HG02973 (cell line): ENCODE data around the gene SLC9A7.

Experiments used
- ATAC-seq: cut with Tn5 transposase; IDR thresholded peaks from one replicate; pipeline ENCODE4 v1.9.1; 2021; ENCODE audit warnings: moderate library complexity; ENCODE audit not compliant: unreplicated experiment

SLC9A7 gene

DNA sequence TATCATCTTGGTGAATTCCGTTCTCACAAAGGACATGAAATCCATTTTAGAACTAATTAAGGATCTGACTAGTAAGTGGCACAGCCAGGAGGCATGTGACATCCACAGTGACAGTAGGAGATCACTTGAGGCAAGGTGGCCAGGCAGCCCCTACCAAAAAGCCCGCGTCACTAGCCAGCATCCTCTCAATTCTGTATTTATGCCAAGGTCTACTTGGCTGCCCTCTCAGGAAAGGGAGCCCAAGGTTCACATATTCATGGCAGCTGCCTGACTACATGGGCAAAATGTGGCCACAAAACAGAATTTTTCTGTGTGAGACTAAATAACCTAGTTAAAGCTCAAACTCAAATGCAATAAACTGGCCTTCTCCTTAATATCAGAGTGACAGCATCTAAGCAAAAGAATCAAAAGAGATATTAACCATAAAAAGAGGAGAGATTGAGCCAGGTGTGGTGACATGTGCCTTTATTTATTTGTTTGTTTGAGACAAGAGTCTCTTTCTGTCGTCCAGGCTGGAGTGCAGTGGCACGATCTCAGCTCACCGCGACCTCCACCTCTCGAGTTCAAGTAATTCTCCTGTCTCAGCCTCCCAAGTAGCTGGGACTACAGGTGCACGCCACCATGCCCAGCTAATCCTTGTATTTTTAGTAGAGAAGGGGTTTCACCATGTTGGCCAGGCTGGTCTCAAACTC is 51.5 kb downstream of the SLC9A7 start:
- no peak for ATAC-seq

DNA sequence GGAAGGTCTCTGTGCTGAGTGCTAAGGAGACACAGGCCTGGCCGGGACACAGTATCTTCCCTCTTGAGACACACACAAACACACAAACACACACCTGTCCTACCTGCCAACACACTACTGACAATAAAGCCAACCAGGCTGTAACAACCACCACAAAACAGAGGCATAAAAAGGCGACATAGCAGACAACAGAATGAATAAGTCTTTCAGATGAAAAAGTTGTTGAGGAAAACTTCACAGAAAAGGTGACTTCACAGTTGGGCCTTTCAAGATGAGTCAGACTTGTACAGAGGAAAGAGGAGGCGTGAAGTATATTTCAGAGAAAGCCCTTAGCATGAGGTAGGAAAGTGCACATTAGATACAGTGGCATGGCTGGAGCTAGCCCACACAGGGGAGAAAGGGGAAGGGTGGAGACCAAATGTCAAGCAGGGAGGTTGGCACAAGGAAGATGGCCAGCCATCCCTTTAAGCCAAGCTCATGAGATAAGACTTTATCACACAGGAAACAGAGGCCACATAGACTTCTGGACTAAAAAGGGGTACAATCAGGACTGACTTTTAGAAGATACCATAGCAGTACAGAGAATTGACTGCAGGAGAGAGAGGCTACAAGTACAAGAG is 54.0 kb downstream of the SLC9A7 start:
- peak; percentile 86 for ATAC-seq

DNA sequence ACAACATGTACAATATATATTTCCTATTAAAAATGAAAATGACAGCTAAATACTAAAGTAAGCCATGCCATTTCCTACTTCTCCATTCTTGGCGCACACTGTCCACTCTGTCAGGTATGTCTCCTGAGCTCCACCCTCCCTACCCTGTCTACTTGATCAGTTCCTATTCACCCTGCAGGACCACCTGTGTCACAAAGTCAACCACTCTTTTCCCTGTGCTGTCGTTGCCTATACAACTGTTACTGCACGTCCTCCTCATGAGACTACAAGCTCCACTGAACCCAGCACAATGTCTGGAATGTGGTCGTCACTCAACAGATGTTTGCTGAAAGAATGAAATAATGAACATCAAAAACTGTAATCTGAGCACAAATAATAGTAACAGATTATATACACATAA is 54.9 kb downstream of the SLC9A7 start:
- no peak for ATAC-seq

DNA sequence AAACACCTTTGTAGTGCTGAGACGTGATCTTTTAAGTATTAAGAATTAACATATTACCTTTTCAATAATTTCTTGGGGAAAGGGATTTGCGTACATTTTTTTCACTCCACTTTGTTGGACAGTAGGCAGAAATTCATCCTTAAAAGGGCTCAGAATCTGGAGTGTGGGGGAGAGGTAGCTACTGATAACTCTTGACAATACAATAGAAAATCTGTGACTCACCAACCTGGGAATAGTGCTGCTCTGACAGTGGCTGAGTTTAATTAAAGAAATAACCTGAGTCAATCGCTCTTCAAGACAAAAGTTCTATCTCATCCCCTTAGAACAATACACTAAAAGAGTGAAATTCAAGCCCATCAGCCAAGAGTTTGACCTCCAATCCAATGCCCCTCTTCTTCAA is 60.2 kb downstream of the SLC9A7 start:
- no peak for ATAC-seq

- ATAC-seq = no peak
These were observed 63.4 kb downstream of the SLC9A7 start for GRCh38 chrX:46695491-46695890.

DNA sequence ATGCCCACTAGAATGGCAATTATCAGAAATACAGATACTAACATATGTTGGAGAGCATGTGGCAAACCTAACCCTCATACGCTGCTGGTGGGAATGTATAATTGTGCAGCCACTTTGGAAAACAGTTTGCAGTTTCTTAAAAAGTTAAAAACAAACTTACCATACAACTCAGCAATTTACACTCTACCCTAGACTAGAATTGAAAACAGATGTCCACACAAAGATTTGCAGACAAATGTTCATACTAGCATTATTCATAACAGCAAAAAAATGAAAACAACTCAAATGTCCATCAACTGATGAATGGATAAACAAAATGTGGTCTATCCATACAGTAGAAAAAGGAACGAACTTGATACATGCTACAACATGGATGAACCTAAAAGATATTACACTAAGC is 64.4 kb downstream of the SLC9A7 start:
- ATAC-seq = no peak

DNA sequence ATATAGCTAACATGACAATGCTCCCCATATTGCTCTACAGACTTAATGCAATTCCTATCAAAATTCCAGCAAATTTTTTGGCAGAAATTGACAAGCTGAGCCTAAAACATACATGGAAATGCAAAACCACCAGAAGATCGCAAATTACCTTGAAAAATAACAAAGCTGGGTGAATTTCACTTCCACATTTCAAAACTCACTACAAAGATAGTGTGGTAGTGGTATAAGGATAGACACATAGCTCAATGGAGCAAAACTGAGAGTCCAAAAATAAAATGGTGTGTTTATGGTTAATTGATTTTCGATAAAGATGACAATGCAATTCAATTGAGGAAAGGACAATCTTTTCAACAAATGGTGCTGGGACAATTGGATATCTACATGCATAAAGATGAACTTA is 65.8 kb downstream of the SLC9A7 start:
- no peak for ATAC-seq

GRCh38 chrX:46690818-46691217 is 68.1 kb downstream of the SLC9A7 start:
- ATAC-seq = no peak

GRCh38 chrX:46687619-46688018 is 71.3 kb downstream of the SLC9A7 start:
- no peak for ATAC-seq

GRCh38 chrX:46686003-46686645 is 72.8 kb downstream of the SLC9A7 start:
- no peak for ATAC-seq

DNA sequence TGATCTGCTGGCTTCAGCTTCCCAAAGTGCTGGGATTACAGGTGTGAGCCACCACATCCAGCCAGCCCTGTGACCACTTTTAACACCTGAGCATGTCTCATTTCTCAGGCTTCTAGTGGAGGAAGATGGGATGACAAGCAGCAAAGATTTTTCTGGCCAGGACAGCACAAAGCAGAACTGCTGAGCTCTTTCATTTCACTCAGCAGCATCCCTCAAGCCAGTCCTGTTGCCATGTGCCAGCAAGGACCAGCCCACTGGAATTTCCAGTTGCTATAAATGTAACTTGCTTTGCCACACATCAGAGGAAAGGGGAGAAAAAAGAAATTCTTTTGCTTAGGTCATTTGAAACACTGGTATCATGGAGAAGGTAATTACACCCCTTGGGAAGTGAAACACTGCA is 75.9 kb downstream of the SLC9A7 start:
- no peak for ATAC-seq

DNA sequence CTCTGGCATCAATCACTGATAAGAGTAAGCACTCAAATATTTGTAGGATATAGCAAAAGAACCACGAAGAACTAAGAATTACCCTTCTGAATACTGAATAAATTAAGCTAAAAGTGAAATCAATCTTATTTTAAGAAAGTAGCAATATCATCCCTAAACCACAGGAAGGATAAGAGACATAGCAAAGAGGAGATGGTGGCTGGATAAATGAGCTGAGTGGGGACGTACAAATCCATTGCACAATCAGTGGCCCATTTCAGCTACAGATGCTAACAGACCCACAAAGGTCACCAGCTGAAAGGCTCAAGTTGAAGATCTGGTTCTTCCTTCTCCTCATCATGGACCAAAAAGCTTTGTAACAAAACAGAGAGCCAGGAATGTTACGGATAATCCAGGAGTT is 77.1 kb downstream of the SLC9A7 start:
- ATAC-seq = no peak

GRCh38 chrX:46678232-46678631 is 80.7 kb downstream of the SLC9A7 start:
- no peak for ATAC-seq

DNA sequence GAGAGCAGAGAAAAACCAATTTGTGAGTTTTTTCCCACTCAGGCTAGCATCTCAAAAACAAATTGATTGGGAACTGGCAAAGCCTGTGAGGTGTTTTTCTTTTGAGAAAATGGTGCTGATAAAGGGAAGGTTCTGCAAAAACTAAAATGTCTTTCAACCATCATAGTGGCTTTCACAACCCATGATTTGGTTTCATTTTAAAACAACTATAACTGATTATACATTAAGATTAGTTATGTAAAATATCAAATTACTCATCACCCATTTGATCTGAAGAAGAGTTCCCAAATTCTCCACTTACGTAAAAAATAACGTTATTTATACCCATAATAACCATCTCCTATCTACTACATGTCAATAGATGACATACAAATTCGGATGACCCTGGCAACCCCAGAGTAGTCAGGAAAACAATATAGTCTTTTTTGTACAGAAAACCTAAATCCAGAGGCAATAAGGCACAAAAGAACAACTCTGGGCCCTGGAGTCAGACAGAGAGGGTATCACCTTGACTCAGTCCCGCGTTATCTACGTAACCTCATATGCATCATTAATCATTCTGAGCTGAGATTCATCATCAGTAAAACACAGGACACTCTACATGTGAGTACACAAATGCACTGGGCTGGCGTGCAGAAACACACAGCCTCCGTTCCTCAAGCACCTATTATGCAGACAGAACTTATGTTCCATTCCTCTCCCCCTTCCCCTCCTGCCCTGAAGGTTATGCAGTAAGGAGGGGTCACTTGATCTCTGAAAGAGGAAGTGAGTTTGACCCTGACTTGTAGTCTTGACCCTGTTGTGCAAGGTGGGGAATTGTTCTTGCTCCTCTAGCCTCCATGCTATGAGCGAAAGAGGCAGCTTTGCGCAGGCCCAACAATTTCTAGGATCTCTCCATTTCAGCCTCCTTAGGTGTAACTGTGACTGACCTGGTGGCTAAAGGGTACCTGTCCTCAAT is 82.2 kb downstream of the SLC9A7 start:
- no peak for ATAC-seq

GRCh38 chrX:46673620-46674359 is 85.1 kb downstream of the SLC9A7 start:
- ATAC-seq = no peak

GRCh38 chrX:46670316-46670715 is 88.6 kb downstream of the SLC9A7 start:
- ATAC-seq = no peak

DNA sequence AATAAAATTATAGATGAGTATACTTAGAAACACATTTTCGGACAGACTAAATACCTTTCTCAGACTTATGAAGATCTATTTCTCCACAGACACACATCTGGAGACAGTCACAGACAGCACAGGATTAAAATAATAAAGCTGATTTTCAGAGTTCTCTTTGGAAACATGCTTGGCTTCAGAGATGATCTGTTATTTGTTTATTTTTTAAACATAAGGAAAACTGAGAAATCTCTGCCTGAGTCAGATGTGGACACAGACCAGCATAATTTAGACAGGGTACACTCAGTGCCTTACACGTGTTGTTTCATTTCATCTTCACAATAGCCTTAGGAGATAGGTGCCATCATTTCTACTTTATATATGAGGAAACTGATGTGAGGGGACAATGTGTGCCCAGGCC is 92.1 kb downstream of the SLC9A7 start:
- no peak for ATAC-seq

- ATAC-seq = no peak
These were observed 93.4 kb downstream of the SLC9A7 start for GRCh38 chrX:46665232-46666152.

GRCh38 chrX:46662188-46662958 is 96.5 kb downstream of the SLC9A7 start:
- ATAC-seq = no peak
